HUES6 (cell line): ENCODE results near the gene TBCCD1.
A peak's percentile ranks its signal among the peaks of the same experiment; 100 is the strongest.

Experiments
- H3K27ac ChIP-seq: 2 replicates; pipeline ENCODE4 v1.7.0; 2013; ENCODE audit warnings: low read depth, mild to moderate bottlenecking, low read length, inconsistent platforms
- H3K27me3 ChIP-seq: 2 replicates; pipeline ENCODE4 v1.6.1; 2013; ENCODE audit warnings: low read length; ENCODE audit not compliant: control insufficient read depth, insufficient read depth
- H3K36me3 ChIP-seq: 2 replicates; pipeline ENCODE4 v1.6.1; 2013; ENCODE audit warnings: low read length; ENCODE audit not compliant: control insufficient read depth, insufficient read depth
- H3K4me1 ChIP-seq: 2 replicates; pipeline ENCODE4 v1.6.1; 2013; ENCODE audit warnings: low read length; ENCODE audit not compliant: control insufficient read depth, insufficient read depth
- H3K4me3 ChIP-seq: 2 replicates; pipeline ENCODE4 v1.5.1; 2013; ENCODE audit warnings: low read depth, low read length
- H3K9ac ChIP-seq: one replicate; pipeline ENCODE4 v1.6.1; 2013; ENCODE audit warnings: mild to moderate bottlenecking, low read length
- H3K9me3 ChIP-seq: 2 replicates; pipeline ENCODE4 v1.6.1; 2013; ENCODE audit warnings: low read depth, low read length; ENCODE audit not compliant: control insufficient read depth, insufficient read depth

Gene TBCCD1, protein sequence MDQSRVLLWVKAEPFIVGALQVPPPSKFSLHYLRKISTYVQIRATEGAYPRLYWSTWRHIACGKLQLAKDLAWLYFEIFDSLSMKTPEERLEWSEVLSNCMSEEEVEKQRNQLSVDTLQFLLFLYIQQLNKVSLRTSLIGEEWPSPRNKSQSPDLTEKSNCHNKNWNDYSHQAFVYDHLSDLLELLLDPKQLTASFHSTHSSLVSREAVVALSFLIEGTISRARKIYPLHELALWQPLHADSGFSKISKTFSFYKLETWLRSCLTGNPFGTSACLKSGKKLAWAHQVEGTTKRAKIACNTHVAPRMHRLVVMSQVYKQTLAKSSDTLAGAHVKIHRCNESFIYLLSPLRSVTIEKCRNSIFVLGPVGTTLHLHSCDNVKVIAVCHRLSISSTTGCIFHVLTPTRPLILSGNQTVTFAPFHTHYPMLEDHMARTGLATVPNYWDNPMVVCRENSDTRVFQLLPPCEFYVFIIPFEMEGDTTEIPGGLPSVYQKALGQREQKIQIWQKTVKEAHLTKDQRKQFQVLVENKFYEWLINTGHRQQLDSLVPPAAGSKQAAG

GRCh38 chr3:186567072-186567921 lies at the start of gene TBCCD1:
Gene TBCCD1 (minus strand): TSS chr3:186567339. CDS start chr3:186564329, 3,010 bp downstream.
- Histone ChIP-seq H3K36me3 (peaks cover 3% of the 10 kb centered on the region; the same call in 1 of the 2 replicates), H3K9ac (peak within 1 kb of the TSS; percentile 84), H3K4me1 (peaks cover 11% of the 10 kb centered on the region), H3K27ac (peak within 1 kb of the TSS; percentile 41; the same call in 1 of the 2 replicates), H3K9me3 (no peaks in the 10 kb centered on the region), H3K27me3 (no peaks in the 10 kb centered on the region), H3K4me3 (peak within 1 kb of the TSS; percentile 88)

- peaks cover 16% of the 10 kb centered on the region for H3K27me3 ChIP-seq
- H3K36me3 ChIP-seq: no peaks in the 10 kb centered on the region
- H3K9me3 ChIP-seq: no peaks in the 10 kb centered on the region
- no peak overlapping the region for H3K4me3 ChIP-seq
- no peak overlapping the region for H3K9ac ChIP-seq
- no peak overlapping the region for H3K27ac ChIP-seq
- peaks cover 6% of the 10 kb centered on the region for H3K4me1 ChIP-seq
Measured at GRCh38 chr3:186616299-186616617, 49.1 kb upstream of the TBCCD1 start.

DNA sequence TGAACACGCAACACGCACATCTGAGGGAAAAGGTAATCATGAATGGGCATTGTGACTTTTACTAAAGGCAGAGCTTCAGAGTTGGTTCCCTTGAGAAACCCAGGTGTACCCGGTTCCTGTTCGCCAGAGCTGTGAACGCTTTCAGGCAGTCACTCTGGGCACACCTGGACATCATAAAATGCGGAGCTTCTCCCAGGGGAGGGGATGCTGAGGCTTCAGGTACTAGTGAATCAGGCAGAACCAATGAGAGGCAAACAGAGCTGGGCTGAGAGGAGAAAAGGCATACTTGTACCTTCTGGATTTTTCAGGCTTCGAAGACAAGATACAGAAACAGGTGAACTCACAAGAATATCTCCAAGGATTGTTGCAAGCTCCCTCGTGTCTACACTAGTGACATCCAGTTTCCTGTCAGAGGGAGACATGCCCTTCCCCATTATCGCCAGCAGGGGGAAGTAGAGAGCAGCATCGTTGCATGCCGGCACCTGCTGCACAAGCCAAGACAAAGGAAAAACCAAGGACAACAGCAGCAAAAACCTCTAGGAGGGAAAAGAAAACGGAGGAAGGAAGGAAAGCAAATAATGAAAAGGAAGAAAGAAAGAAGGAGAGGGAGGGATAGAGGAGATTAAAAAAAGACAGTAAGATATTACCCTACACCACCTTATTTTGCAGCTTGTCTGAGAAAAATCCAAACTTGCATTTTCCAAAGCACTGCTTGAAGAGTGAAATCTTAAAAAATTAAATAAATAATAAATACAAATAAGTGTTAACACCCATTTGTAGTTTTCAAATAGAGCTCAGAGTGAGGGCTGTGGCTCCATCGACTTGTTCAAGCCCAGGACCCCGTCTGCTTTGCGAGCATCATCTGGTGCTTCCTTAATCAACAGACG lies 47.7 kb upstream of the TBCCD1 start:
- Histone ChIP-seq H3K4me1 (peaks cover 6% of the 10 kb centered on the region), H3K27ac (no peak overlapping the region), H3K27me3 (peaks cover 16% of the 10 kb centered on the region), H3K4me3 (no peak overlapping the region), H3K36me3 (no peaks in the 10 kb centered on the region), H3K9ac (no peak overlapping the region), H3K9me3 (no peaks in the 10 kb centered on the region)

GRCh38 chr3:186614266-186614596 lies 47.1 kb upstream of the TBCCD1 start:
- H3K9me3 ChIP-seq: no peaks in the 10 kb centered on the region
- H3K36me3 ChIP-seq: no peaks in the 10 kb centered on the region
- no peak overlapping the region for H3K9ac ChIP-seq
- H3K27me3 ChIP-seq: peaks cover 16% of the 10 kb centered on the region
- H3K27ac ChIP-seq: no peak overlapping the region
- H3K4me3 ChIP-seq: no peak overlapping the region
- peaks cover 6% of the 10 kb centered on the region for H3K4me1 ChIP-seq

GRCh38 chr3:186613637-186614265 lies 46.6 kb upstream of the TBCCD1 start:
- no peak overlapping the region for H3K27ac ChIP-seq
- H3K36me3 ChIP-seq: no peaks in the 10 kb centered on the region
- no peak overlapping the region for H3K9ac ChIP-seq
- no peak overlapping the region for H3K4me3 ChIP-seq
- H3K27me3 ChIP-seq: peaks cover 16% of the 10 kb centered on the region
- H3K9me3 ChIP-seq: no peaks in the 10 kb centered on the region
- peaks cover 6% of the 10 kb centered on the region for H3K4me1 ChIP-seq

DNA sequence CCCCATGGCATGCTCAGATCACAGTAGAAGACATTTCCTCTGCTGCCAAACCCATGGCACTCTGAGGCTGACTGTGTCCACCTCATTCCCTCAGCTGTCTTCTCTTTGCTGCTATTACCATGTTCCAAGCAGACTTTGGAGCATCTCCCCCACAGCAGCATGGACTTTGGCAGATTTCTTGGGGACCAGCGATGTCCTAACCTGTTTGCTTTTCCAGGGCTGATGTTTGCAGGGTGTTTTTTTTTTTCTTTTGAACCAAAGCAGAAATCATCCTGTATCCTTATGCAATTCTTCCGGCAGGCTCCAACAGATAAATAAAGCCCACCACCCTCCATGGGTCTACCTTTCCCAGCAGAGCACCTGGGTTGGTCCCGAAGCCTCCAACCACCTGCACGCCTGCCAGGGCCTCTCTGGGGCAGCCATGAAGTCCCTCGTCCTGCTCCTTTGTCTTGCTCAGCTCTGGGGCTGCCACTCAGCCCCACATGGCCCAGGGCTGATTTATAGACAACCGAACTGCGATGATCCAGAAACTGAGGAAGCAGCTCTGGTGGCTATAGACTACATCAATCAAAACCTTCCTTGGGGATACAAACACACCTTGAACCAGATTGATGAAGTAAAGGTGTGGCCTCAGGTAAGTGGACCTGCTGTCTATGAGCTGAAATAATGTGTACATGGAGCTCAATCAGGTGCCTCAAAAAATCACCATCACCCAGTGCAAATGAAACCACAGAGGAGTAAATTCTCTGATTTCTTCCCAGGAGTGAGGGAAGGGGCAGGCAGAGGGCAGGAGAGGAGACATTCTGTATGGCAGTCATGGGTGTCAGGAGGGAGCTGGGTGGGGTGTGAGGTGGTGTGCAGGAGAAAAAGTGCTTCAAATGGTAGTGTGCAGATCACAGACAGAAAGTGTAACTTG lies 45.8 kb upstream of the TBCCD1 start, which contains the start of gene AHSG:
Gene AHSG, plus strand, starts transcription at position 340 of the 916 bp plus-strand sequence. Its CDS starts 82 bp downstream, at position 422.
- Histone ChIP-seq H3K9me3 (no peaks in the 10 kb centered on the region), H3K4me1 (peaks cover 6% of the 10 kb centered on the region), H3K27ac (no peak within 1 kb of the TSS), H3K27me3 (peaks cover 9% of the 10 kb centered on the region), H3K9ac (no peak within 1 kb of the TSS), H3K4me3 (no peak within 1 kb of the TSS), H3K36me3 (no peaks in the 10 kb centered on the region)

DNA sequence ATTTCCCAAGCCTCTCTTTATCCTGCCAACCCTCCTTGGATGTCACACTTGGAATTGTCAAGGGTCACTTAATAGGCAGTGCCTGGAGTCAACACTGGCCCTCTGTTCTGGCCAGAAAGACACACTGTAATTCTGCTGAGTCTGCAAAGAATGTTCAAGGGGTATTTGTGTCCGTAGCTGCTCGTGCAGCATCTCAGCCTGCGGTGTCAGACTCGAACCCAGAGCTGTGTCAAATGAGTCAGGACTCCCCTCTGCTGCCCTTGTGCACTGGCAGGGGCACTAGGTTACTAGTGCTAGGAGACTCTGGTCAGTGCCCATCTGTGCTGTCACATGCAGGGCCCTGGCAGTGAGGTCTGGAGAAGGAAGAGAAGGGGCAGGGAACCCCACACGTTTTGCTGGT lies 44.9 kb upstream of the TBCCD1 start:
- no peaks in the 10 kb centered on the region; the same call in 1 of the 2 replicates for H3K27me3 ChIP-seq
- H3K9me3 ChIP-seq: no peaks in the 10 kb centered on the region
- H3K4me1 ChIP-seq: no peaks in the 10 kb centered on the region; the same call in 1 of the 2 replicates
- no peaks in the 10 kb centered on the region for H3K36me3 ChIP-seq
- no peak overlapping the region for H3K27ac ChIP-seq
- H3K4me3 ChIP-seq: no peak overlapping the region
- H3K9ac ChIP-seq: no peak overlapping the region

DNA sequence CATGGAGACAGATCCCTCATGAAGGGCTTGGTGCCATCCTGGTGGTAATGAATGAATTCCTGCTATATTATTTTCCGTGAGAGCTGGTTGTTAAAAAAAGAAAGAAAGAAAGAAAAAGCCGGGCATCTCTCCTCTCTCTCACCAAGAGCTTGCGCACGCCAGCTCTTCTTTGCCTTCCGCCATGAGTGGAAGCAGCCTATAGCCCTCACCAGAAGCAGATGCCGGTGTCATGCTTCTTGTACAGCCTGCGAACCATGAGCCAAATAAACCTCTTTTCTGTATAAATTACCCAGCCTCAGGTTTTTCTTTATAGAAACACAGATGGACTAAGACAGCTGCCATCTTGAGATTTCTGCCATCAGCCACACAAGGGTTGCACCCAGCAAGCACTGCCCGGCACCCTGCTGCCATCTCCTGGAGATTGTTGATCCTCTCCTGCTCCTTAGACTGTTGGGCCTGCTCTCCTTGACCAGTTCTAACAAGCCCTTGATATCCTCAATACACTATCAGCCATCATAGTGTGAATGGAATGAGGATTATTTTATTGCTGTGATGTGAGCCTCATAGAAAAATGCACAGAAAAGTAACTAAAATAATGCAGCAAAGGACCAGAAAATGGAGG lies 42.2 kb upstream of the TBCCD1 start:
- Histone ChIP-seq H3K4me1 (no peaks in the 10 kb centered on the region), H3K4me3 (no peak overlapping the region), H3K27ac (no peak overlapping the region), H3K9ac (no peak overlapping the region), H3K36me3 (no peaks in the 10 kb centered on the region), H3K27me3 (no peaks in the 10 kb centered on the region; the same call in 1 of the 2 replicates), H3K9me3 (no peaks in the 10 kb centered on the region)

DNA sequence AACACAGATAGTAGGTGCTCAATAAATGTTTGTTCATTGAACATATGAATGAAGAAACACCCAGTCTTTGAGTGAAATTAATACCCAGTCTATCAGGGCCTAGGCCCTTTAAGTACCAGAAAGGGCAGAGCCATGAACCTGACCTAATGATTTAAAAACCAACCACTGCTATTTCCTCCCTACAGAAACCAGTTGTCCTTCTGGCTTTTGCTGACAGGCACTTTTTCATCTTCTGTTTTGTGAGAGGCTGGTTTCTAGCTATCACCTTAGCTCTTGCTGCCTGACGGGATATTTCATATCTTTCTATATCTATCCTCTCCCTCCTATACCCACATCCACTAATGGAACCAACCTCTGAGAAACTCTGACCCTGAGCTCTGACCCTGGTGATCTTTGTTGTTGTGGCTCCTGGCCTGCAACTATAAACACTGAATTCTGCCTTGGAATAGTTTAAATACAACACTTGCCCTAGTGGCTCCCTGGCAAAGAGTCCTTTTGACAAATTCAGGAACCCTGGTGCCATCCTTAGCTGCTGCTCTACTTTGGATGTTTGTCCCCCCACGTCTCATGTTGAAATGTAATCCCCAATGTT lies 41.6 kb upstream of the TBCCD1 start:
- Histone ChIP-seq H3K27ac (no peak overlapping the region), H3K27me3 (no peaks in the 10 kb centered on the region; the same call in 1 of the 2 replicates), H3K4me1 (no peaks in the 10 kb centered on the region), H3K4me3 (no peak overlapping the region), H3K36me3 (no peaks in the 10 kb centered on the region), H3K9ac (no peak overlapping the region), H3K9me3 (no peaks in the 10 kb centered on the region)
